ENCODE data around the gene SHQ1.

GRCh38 chr3:72894976-72895552 lies 46.8 kb upstream of the SHQ1 start:
- no peak for TF ChIP-seq POLR2A (IDR thresholded peaks at IDR 0.05; ENCODE audit: low read length)
- no peak for TF ChIP-seq GATA1 (IDR thresholded peaks at IDR 0.05; ENCODE audit: low read depth, low read length)

Data from erythroblast (primary cell).